ENCODE measurements around the gene POP7.
"Not testable (repeated sequence)": the region's sequence is repeated elsewhere in the genome, so short reads cannot be mapped to it uniquely, and the experiment has no call there.

POP7 gene

GRCh38 chr7:100711369-100711768 lies 5.4 kb downstream of the POP7 start:
- TF ChIP-seq CTCF (IDR thresholded peaks at IDR 0.05) = no peak
- no peak overlapping the region for H3K4me3 ChIP-seq
- H3K27ac ChIP-seq = no peak overlapping the region
- no peak for DNase-seq (ENCODE audit: low spot score)

- no peak overlapping the region for H3K27ac ChIP-seq
- TF ChIP-seq CTCF (IDR thresholded peaks at IDR 0.05) = no peak
- DNase-seq (ENCODE audit: low spot score) = no peak
- no peak overlapping the region for H3K4me3 ChIP-seq
Observed at GRCh38 chr7:100714725-100715124, 8.8 kb downstream of the POP7 start.

GRCh38 chr7:100717073-100717472 lies 11.2 kb downstream of the POP7 start:
- DNase-seq (ENCODE audit: low spot score); H3K27ac ChIP-seq; H3K4me3 ChIP-seq: not testable (repeated sequence)

- TF ChIP-seq CTCF (IDR thresholded peaks at IDR 0.05) = no peak
- Histone ChIP-seq H3K4me3 (no peak overlapping the region), H3K27ac (no peak overlapping the region)
- DNase-seq (ENCODE audit: low spot score) = no peak
Observed at GRCh38 chr7:100719523-100720278, 13.8 kb downstream of the POP7 start.

GRCh38 chr7:100720279-100720670 lies 14.4 kb downstream of the POP7 start, which contains the start of gene EPO:
TSS of gene EPO (plus strand) at chr7:100720468. CDS start at chr7:100720981, 513 bp downstream.
- no peak for DNase-seq (ENCODE audit: low spot score)
- H3K27ac ChIP-seq = no peak within 1 kb of the TSS
- TF ChIP-seq CTCF (IDR thresholded peaks at IDR 0.05) = no peak
- H3K4me3 ChIP-seq = peak within 1 kb of the TSS; percentile 47

- no peak for DNase-seq (ENCODE audit: low spot score)
- Histone ChIP-seq H3K4me3 (peak overlapping the region; percentile 47), H3K27ac (no peak overlapping the region)
- no peak for TF ChIP-seq CTCF (IDR thresholded peaks at IDR 0.05)
Observed at GRCh38 chr7:100720671-100721504, 15.0 kb downstream of the POP7 start.

- Histone ChIP-seq H3K4me3 (no peak overlapping the region), H3K27ac (no peak overlapping the region)
- no peak for TF ChIP-seq CTCF (IDR thresholded peaks at IDR 0.05)
- no peak for DNase-seq (ENCODE audit: low spot score)
Observed at GRCh38 chr7:100721505-100721812, 15.5 kb downstream of the POP7 start.

All from coronary artery (tissue), 2 donors.